Osteoblast (primary cell): ENCODE measurements around the gene ZCCHC4. TPM values are rescaled to one million over a fixed set of nuclear protein-coding genes. Genes with fewer than 3 reads are reported as not detected.
A peak's percentile ranks its signal among the peaks of the same experiment; 100 is the strongest.
"Not testable (repeated sequence)": the region's sequence is repeated elsewhere in the genome, so short reads cannot be mapped to it uniquely, and the experiment has no call there.

ENCODE experiments used
- DNase-seq: peaks from one replicate; pipeline ENCODE4 v3.0.0; 2011; ENCODE audit warnings: low spot score, mixed read lengths; ENCODE audit not compliant: insufficient read length; ENCODE audit errors: missing footprints
- H2AFZ ChIP-seq: 2 replicates; pipeline ENCODE4 v1.6.0; 2011; ENCODE audit warnings: mild to moderate bottlenecking, low read length
- H3K27ac ChIP-seq: 2 replicates; pipeline ENCODE4 v1.5.1; 2011; ENCODE audit warnings: mild to moderate bottlenecking, low read depth, low read length, moderate library complexity
- H3K27me3 ChIP-seq: 2 replicates; pipeline ENCODE4 v1.6.0; 2012; ENCODE audit warnings: mild to moderate bottlenecking, control low read depth, inconsistent platforms, low read length, moderate library complexity; ENCODE audit not compliant: insufficient read depth
- H3K36me3 ChIP-seq: 2 replicates; pipeline ENCODE4 v1.5.1; 2011; ENCODE audit warnings: mild to moderate bottlenecking, low read length, control low read depth, moderate library complexity; ENCODE audit not compliant: insufficient read depth
- H3K4me1 ChIP-seq: 2 replicates; pipeline ENCODE4 v1.5.1; 2011; ENCODE audit warnings: mild to moderate bottlenecking, low read length, control low read depth, moderate library complexity; ENCODE audit not compliant: insufficient read depth
- H3K4me2 ChIP-seq: 2 replicates; pipeline ENCODE4 v1.6.0; 2011; ENCODE audit warnings: mild to moderate bottlenecking, low read length; ENCODE audit not compliant: insufficient read depth
- H3K4me3 ChIP-seq: fragments of 200-600 bp; sonication (generic); 3 replicates; pipeline ENCODE4 v1.5.1; 2012; ENCODE audit warnings: mild to moderate bottlenecking, low read length, inconsistent platforms; ENCODE audit not compliant: insufficient read depth
- H3K79me2 ChIP-seq: 2 replicates; pipeline ENCODE4 v1.6.0; 2012; ENCODE audit warnings: mild to moderate bottlenecking, low read length, control low read depth, inconsistent platforms; ENCODE audit not compliant: insufficient read depth
- H3K9me3 ChIP-seq: 2 replicates; pipeline ENCODE4 v1.5.1; 2011; ENCODE audit warnings: low read depth, low read length, control low read depth
- H4K20me1 ChIP-seq: 2 replicates; pipeline ENCODE4 v1.6.0; 2012; ENCODE audit warnings: mild to moderate bottlenecking, low read length, control low read depth; ENCODE audit not compliant: insufficient read depth
- CTCF ChIP-seq: IDR thresholded peaks from 2 replicates; pipeline ENCODE4 v1.5.1; 2011; ENCODE audit warnings: mild to moderate bottlenecking, low read depth, low read length, moderate library complexity; ENCODE audit errors: extremely low read depth
- total RNA-seq: library from RNA; depleted of rRNA; stranded (reverse); fragments of >200 nt; gene quantifications from 2 replicates; pipeline ENCODE4 v1.2.3, GENCODE V29; 2012

Gene ZCCHC4
- total RNA-seq, 1 donor = 13.4 TPM

GRCh38 chr4:25320773-25321172, 8.2 kb downstream of the ZCCHC4 start:
- no peaks in the 10 kb centered on the region for H3K79me2 ChIP-seq
- DNase-seq = peak; percentile 72
- no peaks in the 10 kb centered on the region for H3K9me3 ChIP-seq
- H3K4me3 ChIP-seq = peak overlapping the region; percentile 32
- H3K27ac ChIP-seq = peak overlapping the region; percentile 78
- H4K20me1 ChIP-seq = no peaks in the 10 kb centered on the region
- H2AFZ ChIP-seq = peak overlapping the region; percentile 75
- H3K36me3 ChIP-seq = peaks cover 6% of the 10 kb centered on the region
- no peak for TF ChIP-seq CTCF
- no peaks in the 10 kb centered on the region for H3K27me3 ChIP-seq
- H3K4me2 ChIP-seq = peak overlapping the region; percentile 68
- H3K4me1 ChIP-seq = peaks cover 16% of the 10 kb centered on the region

GRCh38 chr4:25321703-25322102, 9.1 kb downstream of the ZCCHC4 start:
- Histone ChIP-seq H3K27me3 (no peaks in the 10 kb centered on the region), H3K9me3 (no peaks in the 10 kb centered on the region), H3K79me2 (no peaks in the 10 kb centered on the region), H3K4me3 (no peak overlapping the region), H3K27ac (no peak overlapping the region), H3K4me1 (peaks cover 16% of the 10 kb centered on the region), H3K36me3 (peaks cover 6% of the 10 kb centered on the region), H4K20me1 (no peaks in the 10 kb centered on the region), H2AFZ (no peak overlapping the region), H3K4me2 (no peak overlapping the region)
- no peak for DNase-seq
- TF ChIP-seq CTCF = no peak

- H3K79me2 ChIP-seq, H3K27me3 ChIP-seq, H3K4me1 ChIP-seq, H3K9me3 ChIP-seq, H3K4me3 ChIP-seq, H3K4me2 ChIP-seq, H4K20me1 ChIP-seq, H2AFZ ChIP-seq, H3K27ac ChIP-seq, DNase-seq, H3K36me3 ChIP-seq: not testable (repeated sequence)
These were observed 15.9 kb downstream of the ZCCHC4 start for GRCh38 chr4:25328463-25328862.

- Histone ChIP-seq H3K4me3 (no peak overlapping the region), H3K36me3 (no peaks in the 10 kb centered on the region), H2AFZ (no peak overlapping the region), H3K27ac (no peak overlapping the region), H3K9me3 (no peaks in the 10 kb centered on the region), H3K79me2 (peaks cover 4% of the 10 kb centered on the region), H4K20me1 (no peaks in the 10 kb centered on the region), H3K4me1 (no peaks in the 10 kb centered on the region), H3K27me3 (no peaks in the 10 kb centered on the region), H3K4me2 (no peak overlapping the region)
- no peak for DNase-seq
- TF ChIP-seq CTCF = no peak
These were observed 17.8 kb downstream of the ZCCHC4 start for GRCh38 chr4:25330335-25330734.
